Muscle layer of duodenum (tissue), 2 donors: ENCODE results near the gene RNPS1.
"Not testable (repeated sequence)": the region's sequence is repeated elsewhere in the genome, so short reads cannot be mapped to it uniquely, and the experiment has no call there.

ENCODE experiments used
- H3K27ac ChIP-seq: one replicate; pipeline ENCODE4 v1.7.0; 2013; ENCODE audit warnings: mild to moderate bottlenecking, low read length
- H3K27me3 ChIP-seq: one replicate; pipeline ENCODE4 v1.7.0; 2013; ENCODE audit warnings: low read depth, mild to moderate bottlenecking, control low read depth, low read length
- H3K36me3 ChIP-seq, 2 donors: one replicate each; pipeline ENCODE4 v1.7.0; 2013; ENCODE audit warnings: low read length in 2 of 2, control low read depth in 1 of 2, mild to moderate bottlenecking in 1 of 2; ENCODE audit not compliant: insufficient read depth in 2 of 2, control insufficient read depth in 1 of 2
- H3K4me1 ChIP-seq, 2 donors: one replicate each; pipeline ENCODE4 v1.7.0; 2013; ENCODE audit warnings: low read length in 2 of 2, mild to moderate bottlenecking in 2 of 2, control low read depth in 1 of 2, moderate library complexity in 1 of 2; ENCODE audit not compliant: insufficient read depth in 2 of 2, control insufficient read depth in 1 of 2
- H3K4me3 ChIP-seq, 2 donors: one replicate each; pipeline ENCODE4 v1.7.0; 2013; ENCODE audit warnings: low read length in 2 of 2, low read depth in 1 of 2, mild to moderate bottlenecking in 1 of 2
- H3K9me3 ChIP-seq, 2 donors: one replicate each; pipeline ENCODE4 v1.7.0; 2013; ENCODE audit warnings: low read length in 2 of 2, control low read depth in 1 of 2, mild to moderate bottlenecking in 1 of 2; ENCODE audit not compliant: control insufficient read depth in 1 of 2
- donor health status: healthy.

The RNPS1 gene

DNA sequence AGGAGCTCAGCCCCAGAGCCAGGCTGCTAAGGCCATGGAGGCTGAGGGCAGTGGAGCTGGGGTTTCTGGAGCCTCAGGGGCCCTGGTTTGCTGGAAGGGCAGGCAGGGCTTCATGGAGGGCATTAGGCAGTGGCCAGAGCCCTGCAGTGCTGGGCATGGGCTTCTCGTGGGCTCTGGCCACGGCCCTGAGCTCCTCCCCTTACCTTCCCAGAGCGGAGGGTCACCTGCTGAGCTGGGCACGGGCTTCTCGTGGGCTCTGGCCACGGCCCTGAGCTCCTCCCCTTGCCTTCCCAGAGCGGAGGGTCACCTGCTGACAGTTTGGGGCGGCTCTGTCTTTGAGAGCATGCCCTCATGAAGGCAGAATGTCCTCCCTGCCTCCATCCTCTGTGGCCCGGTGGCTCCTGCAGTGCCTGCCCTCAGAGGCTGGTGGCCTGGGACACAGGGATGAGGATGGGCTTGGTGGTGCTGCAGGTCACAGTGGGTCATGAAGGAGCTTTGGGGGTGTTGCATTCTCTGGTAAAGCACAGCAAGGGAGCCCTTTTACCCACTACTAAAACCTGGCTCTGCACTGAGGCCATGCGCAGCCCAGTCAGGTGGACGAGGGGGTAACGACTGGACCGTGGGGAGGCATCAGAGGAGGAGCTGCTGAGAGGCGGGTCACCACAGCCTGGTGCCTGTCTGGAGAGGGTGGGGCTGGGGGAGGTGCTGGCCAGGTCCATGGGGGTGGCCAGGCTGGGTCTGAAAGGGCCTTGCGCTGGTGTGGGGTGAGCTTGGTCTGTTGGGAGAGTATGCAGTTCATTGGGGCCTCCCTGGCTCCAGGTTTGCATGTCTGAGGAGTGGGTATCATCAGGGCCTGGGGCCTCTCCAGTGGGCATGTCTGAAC is 2.9 kb upstream of the RNPS1 start:
- peaks cover 0 to 3% of the 10 kb centered on the region in 2 donors for H3K36me3 ChIP-seq
- no peak overlapping the region for H3K27ac ChIP-seq
- H3K4me1 ChIP-seq = peaks cover 9 to 27% of the 10 kb centered on the region in 2 donors
- H3K27me3 ChIP-seq = no peaks in the 10 kb centered on the region
- H3K4me3 ChIP-seq = no peak overlapping the region
- no peaks in the 10 kb centered on the region for H3K9me3 ChIP-seq

DNA sequence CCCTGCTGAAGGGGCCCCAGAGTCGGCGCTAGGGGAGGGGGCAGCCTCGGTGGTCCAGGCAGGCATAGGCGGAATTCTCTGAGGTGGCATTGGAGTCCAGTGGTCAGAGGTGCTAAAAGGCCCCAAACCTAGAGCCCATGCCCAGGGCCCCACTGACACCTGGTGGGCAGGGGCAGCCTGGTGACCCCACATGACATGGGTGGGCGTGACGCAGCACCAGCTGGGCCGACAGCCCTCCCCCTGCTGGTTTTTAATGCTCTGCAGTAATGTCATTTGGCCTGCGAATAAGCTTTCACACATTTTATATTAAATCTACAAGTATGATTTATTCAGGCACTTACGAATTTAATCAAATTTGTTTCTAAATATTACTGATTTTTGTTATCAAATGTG is 2.1 kb upstream of the RNPS1 start:
- H3K4me1 ChIP-seq = peaks cover 9 to 31% of the 10 kb centered on the region in 2 donors

GRCh38 chr16:2267505-2267912 is 417 bp downstream of the RNPS1 start:
- Histone ChIP-seq H3K27ac (peak overlapping the region; percentile 96), H3K36me3 (peaks cover 14 to 15% of the 10 kb centered on the region in 2 donors), H3K4me1 (peaks cover 9 to 31% of the 10 kb centered on the region in 2 donors), H3K4me3 (peak overlapping the region; percentile 61 to 95)
- H3K27me3 ChIP-seq, H3K9me3 ChIP-seq: not testable (repeated sequence)

More for the DNA sequence above, 2.1 kb upstream of the RNPS1 start:
- H3K27ac ChIP-seq = no peak overlapping the region
- H3K27me3 ChIP-seq = no peaks in the 10 kb centered on the region
- H3K4me3 ChIP-seq = no peak overlapping the region
- H3K9me3 ChIP-seq = no peaks in the 10 kb centered on the region
- peaks cover 0 to 3% of the 10 kb centered on the region in 2 donors for H3K36me3 ChIP-seq

GRCh38 chr16:2266887-2267286 is 1.0 kb downstream of the RNPS1 start:
- not testable (repeated sequence) for H3K27ac ChIP-seq
- Histone ChIP-seq H3K4me1 (peaks cover 9 to 31% of the 10 kb centered on the region in 2 donors), H3K36me3 (peaks cover 21% of the 10 kb centered on the region in 2 donors)

DNA sequence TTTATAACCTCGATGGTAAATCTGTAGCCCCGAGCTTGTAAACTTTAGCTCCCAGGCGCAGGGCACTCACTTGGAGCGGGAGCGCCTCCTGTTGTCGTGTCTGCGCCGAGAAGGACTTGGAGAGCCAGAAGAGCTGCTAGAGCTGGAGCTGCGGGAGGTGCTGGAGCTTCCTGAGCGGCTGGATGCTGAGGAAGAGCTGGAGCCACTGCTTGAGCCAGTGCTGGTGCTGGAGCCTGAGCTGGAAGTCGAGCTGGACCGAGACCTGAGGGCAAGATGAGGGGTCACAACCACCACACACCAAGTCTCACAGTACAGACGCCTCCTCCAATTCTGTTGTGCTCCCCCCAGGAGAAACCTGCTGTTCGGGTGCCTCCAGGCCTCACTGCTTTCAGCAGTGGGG is 4.9 kb downstream of the RNPS1 start:
- H3K9me3 ChIP-seq, H3K27me3 ChIP-seq, H3K4me3 ChIP-seq, H3K27ac ChIP-seq: not testable (repeated sequence)
- Histone ChIP-seq H3K36me3 (peaks cover 34 to 38% of the 10 kb centered on the region in 2 donors), H3K4me1 (peaks cover 3 to 17% of the 10 kb centered on the region in 2 donors)

More at GRCh38 chr16:2266887-2267286, 1.0 kb downstream of the RNPS1 start:
- peak overlapping the region; percentile 50 to 95 for H3K4me3 ChIP-seq
- not testable (repeated sequence) for H3K27me3 ChIP-seq, H3K9me3 ChIP-seq

DNA sequence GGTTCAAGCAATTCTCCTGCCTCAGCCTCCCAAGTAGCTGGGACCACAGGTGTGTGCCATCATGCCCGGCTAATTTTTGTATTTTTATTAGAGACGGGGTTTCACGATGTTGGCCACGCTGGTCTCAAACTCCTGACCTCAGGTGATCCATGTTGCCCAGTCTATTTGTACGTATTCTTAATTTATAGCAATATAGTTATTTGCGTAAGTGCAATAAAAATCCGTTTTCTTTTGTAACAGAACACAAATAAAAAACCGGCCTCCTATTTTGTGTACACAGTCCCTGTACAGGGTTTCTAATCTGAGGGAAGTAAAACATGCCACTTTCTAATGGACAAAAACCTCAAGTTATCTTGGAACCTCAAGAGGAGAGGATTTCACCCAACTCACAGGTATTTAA is 7.7 kb downstream of the RNPS1 start:
- H3K4me1 ChIP-seq = no peaks in the 10 kb centered on the region
- H3K9me3 ChIP-seq = no peaks in the 10 kb centered on the region
- peaks cover 62 to 64% of the 10 kb centered on the region in 2 donors for H3K36me3 ChIP-seq
- no peak overlapping the region for H3K27ac ChIP-seq
- H3K27me3 ChIP-seq = no peaks in the 10 kb centered on the region
- no peak overlapping the region for H3K4me3 ChIP-seq

DNA sequence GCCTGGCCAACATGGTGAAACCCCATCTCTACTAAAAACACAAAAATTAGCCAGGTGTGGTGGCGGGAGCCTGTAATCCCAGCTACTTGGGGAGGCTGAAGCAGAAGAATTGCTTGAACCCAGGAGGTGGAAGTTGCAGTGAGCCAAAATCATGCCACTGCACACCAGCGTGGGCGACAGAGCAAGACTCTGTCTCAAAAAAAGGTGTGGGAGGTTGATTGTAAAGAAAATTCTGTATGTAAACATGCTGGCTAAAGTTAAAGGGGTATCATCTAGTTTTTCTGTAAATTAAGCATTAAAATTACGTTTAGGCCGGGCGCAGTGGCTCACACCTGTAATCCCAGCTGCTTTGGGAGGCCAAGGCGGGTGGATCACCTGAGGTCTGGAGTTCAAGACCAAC is 9.4 kb downstream of the RNPS1 start:
- H3K4me3 ChIP-seq, H3K27ac ChIP-seq, H3K4me1 ChIP-seq, H3K27me3 ChIP-seq, H3K9me3 ChIP-seq: not testable (repeated sequence)
- H3K36me3 ChIP-seq = peaks cover 62 to 74% of the 10 kb centered on the region in 2 donors

DNA sequence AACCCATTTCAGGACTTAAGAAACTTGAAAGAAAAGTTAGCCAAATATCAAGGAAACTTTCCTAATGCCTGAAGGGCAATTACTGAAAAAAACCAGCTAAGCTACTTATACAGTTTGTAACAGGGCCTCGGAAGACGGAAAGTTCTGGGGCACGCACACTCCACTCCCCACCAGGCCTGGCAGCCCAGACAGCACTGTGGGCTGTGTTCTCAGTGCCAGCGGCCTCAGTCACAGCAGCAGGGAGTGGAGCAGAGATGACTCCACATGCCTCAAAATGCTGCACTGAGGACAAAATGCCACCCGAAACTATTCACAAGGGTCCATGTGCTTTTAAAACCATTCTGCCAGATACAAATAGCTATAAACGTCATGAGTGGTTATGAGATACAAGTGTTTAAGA is 10.2 kb downstream of the RNPS1 start:
- Histone ChIP-seq H3K4me3 (no peak overlapping the region), H3K36me3 (peaks cover 57 to 74% of the 10 kb centered on the region in 2 donors), H3K27me3 (no peaks in the 10 kb centered on the region), H3K4me1 (no peaks in the 10 kb centered on the region), H3K27ac (no peak overlapping the region), H3K9me3 (no peaks in the 10 kb centered on the region)

- Histone ChIP-seq H3K27me3 (no peaks in the 10 kb centered on the region), H3K36me3 (peaks cover 46 to 63% of the 10 kb centered on the region in 2 donors), H3K9me3 (no peaks in the 10 kb centered on the region), H3K4me3 (no peak overlapping the region), H3K27ac (no peak overlapping the region), H3K4me1 (peaks cover 3 to 8% of the 10 kb centered on the region in 2 donors)
Observed at GRCh38 chr16:2256531-2257140, 11.3 kb downstream of the RNPS1 start.

GRCh38 chr16:2253293-2253692 is 14.6 kb downstream of the RNPS1 start:
- H3K27ac ChIP-seq = no peak overlapping the region
- H3K36me3 ChIP-seq = peaks cover 33 to 51% of the 10 kb centered on the region in 2 donors
- no peak overlapping the region for H3K4me3 ChIP-seq
- H3K27me3 ChIP-seq = no peaks in the 10 kb centered on the region
- H3K9me3 ChIP-seq = no peaks in the 10 kb centered on the region
- peaks cover 3 to 18% of the 10 kb centered on the region in 2 donors for H3K4me1 ChIP-seq

GRCh38 chr16:2252806-2253148 is 15.1 kb downstream of the RNPS1 start:
- H3K4me3 ChIP-seq = no peak overlapping the region
- no peak overlapping the region for H3K27ac ChIP-seq
- H3K27me3 ChIP-seq = no peaks in the 10 kb centered on the region
- no peaks in the 10 kb centered on the region for H3K9me3 ChIP-seq
- H3K36me3 ChIP-seq = peaks cover 29 to 47% of the 10 kb centered on the region in 2 donors
- peaks cover 3 to 18% of the 10 kb centered on the region in 2 donors for H3K4me1 ChIP-seq
